NOMO-1 (cell line): Measurements from ENCODE around the gene ZNF132.
"Not testable (repeated sequence)": the region's sequence is repeated elsewhere in the genome, so short reads cannot be mapped to it uniquely, and the experiment has no call there.

Experiments used
- DNase-seq, 2 experiments: peaks; one replicate each; lab custom pipeline; 2025; ENCODE audit not compliant: unreplicated experiment in 2 of 2; lab: John Stamatoyannopoulos, UW

ZNF132 gene

DNA sequence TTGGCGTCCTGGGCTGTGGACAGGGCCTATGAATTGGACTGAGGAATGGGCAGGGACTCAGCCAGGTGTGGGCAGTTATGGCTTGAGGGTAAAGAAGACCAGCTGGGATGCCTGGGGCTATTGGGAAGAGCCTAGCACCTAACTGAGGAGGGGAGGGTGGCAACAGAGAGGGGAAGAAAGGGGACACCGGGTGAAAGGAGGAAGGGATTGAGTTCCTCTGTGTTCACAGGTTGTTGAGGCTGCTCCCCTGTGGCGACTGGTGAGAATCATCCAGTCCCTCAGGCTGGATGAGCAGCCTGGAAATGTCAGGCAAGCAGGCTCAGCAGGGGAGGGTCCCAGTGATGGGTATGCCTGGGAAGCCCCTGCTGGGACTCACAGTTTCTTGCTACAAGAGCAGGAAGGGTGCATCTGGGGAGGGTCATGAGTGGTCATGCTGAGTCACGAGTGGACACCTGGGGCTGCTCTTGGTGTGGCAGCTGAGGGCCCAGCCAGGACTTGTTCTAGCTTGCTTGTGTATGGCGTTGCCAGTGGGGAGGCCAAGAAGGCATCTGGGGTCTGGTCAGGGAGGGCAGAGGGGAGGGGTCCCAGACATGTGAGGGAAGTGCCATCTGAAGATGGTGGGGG is 28.4 kb upstream of the ZNF132 start:
- no peak for DNase-seq

DNA sequence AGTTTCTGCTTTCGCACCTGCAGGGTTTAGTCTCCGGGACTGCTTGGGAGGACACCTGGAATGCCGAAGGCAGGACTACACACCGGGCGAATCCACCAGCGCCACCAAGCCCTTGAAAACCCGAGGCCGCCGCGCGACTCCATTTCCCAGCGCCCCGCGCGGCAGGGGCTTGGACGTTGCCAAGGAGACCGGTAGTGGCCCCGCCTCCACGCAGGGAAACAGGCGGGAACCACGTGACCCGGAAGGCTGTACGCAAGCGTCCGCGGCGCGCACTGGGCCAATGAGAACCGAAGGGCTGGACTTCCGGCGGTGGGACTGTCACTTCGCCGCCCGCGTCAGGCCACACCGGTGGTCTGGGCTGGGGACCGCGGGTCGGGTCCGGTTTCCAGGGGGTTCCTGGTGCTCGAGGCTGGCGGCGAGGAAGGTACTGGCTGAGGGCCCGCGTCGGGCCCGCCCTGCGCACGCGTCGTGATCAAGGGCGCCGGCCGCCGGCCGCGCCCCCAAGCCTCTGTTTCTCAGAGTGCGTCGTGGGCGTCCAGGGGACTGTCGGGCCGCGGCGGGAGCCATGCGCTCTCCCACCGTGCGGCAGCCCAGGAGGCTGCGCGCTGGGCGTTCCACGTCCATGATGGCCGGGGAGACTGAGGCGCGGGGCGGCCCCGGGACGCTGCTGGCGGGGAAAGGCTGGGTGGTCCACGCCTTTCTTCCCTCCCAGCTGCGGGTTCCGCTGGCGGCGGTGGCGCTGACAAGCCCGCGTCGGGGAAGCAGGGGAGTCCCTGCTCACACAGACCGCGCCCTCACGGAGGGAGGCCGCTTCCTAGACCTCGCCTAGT is 27.0 kb upstream of the ZNF132 start, which contains the start of gene ZNF324:
ZNF324 (plus strand) TSS at position 321 of the 830 bp plus-strand sequence. CDS start 2,106 bp downstream, outside the sequence.
- DNase-seq = peak; percentile 92 to 96

GRCh38 chr19:58466089-58466759 is 26.3 kb upstream of the ZNF132 start:
- no peak for DNase-seq

DNA sequence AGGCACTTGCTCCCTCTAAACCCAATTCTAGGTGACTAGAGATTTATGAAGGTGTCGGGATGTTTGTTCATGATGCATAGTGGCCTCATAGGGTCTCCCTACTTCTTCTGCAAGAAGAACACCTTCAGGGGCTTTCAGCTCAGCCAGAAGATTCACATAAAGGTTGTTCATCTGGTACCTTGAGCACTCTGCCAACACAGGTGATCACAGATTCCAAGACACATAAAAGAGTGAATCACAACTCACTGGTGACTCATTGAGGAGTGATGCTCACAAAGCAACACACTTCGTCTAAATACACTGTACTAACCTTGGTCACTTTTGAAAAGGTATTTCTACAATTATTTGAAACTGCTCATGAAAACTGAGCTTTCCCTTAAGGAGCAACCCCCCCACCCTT is 20.1 kb upstream of the ZNF132 start:
- DNase-seq = no peak

- no peak for DNase-seq
Measured at GRCh38 chr19:58456111-58456510, 16.2 kb upstream of the ZNF132 start.

GRCh38 chr19:58455306-58455705 is 15.4 kb upstream of the ZNF132 start:
- no peak for DNase-seq

DNA sequence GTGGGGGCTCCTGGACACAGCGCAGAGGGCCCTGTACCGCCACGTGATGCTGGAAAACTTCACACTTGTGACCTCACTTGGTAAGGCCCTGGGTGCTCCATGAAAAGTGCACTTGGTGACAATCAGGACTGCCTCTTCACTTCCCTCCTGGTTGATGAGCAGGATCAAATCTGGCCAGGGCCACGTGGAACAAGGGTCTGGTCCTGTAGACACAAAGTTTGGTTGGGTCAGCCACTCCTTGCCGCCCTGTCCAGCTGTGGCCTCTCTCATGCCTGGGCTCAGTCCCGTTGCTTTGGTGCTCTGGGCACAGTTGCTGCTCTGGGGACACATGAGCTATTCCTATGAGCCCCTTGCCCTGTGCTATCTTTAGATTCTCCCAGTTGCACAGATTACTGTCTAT is 13.8 kb upstream of the ZNF132 start:
- DNase-seq = no peak

DNA sequence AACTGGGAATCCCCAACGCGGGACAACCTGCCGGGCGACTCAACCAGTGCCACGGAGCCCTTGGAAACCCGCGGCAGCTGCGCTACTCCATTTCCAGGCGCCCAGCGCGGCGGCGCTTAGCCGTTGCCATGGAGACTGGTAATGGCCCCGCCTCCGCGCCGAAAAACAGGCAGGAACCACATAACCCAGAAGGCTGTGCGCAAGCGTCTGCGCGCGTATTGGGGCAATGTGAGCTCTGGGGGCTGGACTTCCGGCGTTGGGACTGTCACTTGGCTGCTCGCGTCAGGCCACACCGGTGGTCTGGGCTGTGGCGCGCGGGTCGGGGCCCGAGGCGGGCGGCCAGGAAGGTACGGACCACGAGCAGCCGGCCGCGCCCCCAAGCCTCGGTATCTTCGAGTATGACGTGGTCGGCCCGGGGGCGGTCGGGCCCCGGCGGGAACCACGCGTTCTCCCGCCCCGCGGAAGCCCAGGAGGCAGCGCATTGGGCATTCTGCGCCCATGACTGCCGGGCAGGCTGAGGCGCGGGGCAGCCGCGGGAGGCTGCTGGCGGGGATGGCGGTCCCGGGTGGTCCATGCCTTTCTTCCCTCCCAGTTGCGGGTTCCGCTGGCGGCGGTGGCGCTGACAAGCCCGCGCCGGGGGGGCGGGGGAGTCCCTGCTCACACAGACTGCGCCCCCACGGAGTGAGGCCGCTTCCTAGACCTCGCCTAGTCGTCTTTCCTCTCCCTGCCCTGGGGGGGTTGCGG is 11.6 kb upstream of the ZNF132 start, which contains the start of gene ZNF324B:
ZNF324B (plus strand) TSS at position 265 of the 744 bp plus-strand sequence. CDS start 2,080 bp downstream, outside the sequence.
- peak; percentile 96 to 99 for DNase-seq

GRCh38 chr19:58450856-58451357 is 11.0 kb upstream of the ZNF132 start:
- no peak for DNase-seq

- not testable (repeated sequence) for DNase-seq
Measured at GRCh38 chr19:58449980-58450379, 10.0 kb upstream of the ZNF132 start.

DNA sequence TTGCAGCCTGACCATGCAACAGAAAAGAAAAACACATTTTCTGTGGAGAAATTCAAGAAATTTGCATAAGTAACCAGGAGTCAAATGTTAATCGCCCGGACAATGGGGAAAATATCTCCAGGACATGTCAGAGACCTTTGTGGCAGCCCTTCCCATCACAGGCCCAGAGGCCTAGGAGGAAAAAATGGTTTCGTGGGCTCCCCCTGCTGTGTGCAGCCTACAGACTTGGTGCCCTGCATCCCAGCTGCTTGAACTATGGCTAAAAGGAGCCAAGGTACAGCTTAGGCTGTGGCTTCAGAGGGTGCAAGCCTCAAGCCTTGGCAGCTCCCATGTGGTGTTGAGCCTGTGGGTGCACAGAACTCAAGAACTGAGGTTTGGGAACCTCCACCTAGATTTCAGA is 8.9 kb upstream of the ZNF132 start:
- DNase-seq = not testable (repeated sequence)

DNA sequence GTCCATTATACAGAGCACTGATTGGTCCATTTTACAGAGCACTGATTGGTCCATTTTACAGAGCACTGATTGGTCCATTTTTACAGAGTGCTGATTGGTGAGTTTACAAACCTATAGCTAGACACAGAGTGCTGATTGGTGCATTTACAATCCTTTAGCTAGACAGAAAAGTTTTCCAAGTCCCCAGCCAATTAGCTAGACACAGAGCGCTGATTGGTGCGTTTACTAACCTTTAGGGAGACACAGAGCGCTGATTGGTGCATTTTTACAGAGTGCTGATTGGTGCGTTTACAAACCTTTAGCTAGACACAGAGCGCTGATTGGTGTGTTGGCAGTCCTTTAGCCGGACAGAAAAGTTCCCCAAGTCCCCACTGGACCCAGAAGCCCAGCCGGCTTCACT is 3.0 kb upstream of the ZNF132 start:
- DNase-seq = not testable (repeated sequence)

- no peak for DNase-seq
Measured at GRCh38 chr19:58440556-58440955, 603 bp upstream of the ZNF132 start.

DNA sequence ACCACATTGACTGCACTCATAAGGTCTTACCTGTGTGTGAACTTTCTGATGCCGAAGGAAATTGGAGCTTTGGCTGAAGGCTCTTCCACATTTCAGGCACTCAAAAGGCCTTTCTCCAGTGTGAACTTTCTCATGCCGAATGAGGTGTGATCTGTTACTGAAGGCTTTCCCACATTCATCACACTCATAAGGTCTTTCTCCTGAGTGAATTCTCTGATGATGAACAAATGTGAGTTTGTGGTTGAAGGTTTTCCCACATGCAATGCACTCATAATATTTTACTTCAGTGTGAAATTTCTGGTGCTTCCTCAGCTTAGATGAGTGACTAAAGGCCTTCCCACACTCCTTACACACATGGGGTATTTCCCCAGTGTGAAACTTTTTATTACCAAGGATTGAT is 5.7 kb downstream of the ZNF132 start:
- no peak for DNase-seq

DNA sequence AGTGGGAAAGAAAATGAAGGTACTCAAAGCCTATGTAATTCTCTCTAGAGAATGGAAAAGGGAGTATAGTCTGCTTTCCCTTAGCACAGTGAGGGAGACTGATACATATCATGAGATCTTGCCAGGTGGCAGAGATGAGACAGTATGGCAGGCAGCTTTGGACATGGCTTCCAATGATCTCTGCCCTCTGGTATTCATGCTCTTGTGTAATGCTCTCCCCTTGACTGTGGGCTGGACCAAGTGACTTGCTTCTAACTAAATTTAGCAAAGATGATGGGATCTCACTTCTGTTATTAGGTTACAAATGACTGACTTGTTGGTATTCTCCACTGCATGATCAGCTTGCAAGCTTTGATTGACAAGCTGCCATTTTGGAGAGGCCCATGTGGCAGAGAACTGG is 10.2 kb downstream of the ZNF132 start:
- DNase-seq = no peak

- DNase-seq = no peak
Measured at GRCh38 chr19:58428617-58429016, 11.3 kb downstream of the ZNF132 start.

- no peak for DNase-seq
Measured at GRCh38 chr19:58417071-58417470, 22.9 kb downstream of the ZNF132 start.

DNA sequence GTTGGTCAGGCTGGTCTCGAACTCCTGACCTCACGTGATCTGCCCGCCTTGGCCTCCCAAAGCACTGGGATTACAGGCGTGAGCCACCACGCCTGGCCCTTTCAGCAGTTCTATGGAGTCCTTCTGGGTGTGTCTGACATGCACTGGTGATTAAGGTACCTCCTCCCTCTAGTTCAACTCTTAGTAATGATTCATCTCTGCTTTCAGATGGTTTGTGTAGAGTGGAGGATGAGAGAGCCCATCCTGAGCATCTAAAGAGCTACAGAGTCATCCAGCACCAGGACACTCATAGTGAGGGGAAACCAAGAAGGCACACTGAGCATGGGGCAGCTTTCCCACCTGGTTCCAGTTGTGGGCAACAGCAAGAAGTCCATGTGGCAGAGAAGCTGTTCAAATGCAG is 23.3 kb downstream of the ZNF132 start:
- DNase-seq = no peak

GRCh38 chr19:58409010-58409790 is 30.8 kb downstream of the ZNF132 start:
- peak; percentile 17 to 38 for DNase-seq
